HG03354 (cell line): ENCODE measurements around the gene BCAS1.

ENCODE experiments used
- ATAC-seq: cut with Tn5 transposase; IDR thresholded peaks from one replicate; pipeline ENCODE4 v1.9.1; 2021; ENCODE audit warnings: mild to moderate bottlenecking; ENCODE audit not compliant: unreplicated experiment, poor library complexity, severe bottlenecking

Gene BCAS1

GRCh38 chr20:54058420-54059139 is 11.8 kb downstream of the BCAS1 start:
- ATAC-seq: peak; percentile 54

GRCh38 chr20:54056762-54057639 is 13.4 kb downstream of the BCAS1 start:
- no peak for ATAC-seq

GRCh38 chr20:54054516-54054915 is 15.9 kb downstream of the BCAS1 start:
- ATAC-seq: no peak

- ATAC-seq: no peak
These were observed 19.3 kb downstream of the BCAS1 start for GRCh38 chr20:54051068-54051467.

GRCh38 chr20:54048891-54049545 is 21.4 kb downstream of the BCAS1 start:
- ATAC-seq: no peak

- ATAC-seq: no peak
These were observed 21.9 kb downstream of the BCAS1 start for GRCh38 chr20:54048481-54048880.

- ATAC-seq: no peak
These were observed 22.7 kb downstream of the BCAS1 start for GRCh38 chr20:54047720-54048119.

GRCh38 chr20:54047048-54047447 is 23.3 kb downstream of the BCAS1 start:
- ATAC-seq: no peak

GRCh38 chr20:54044156-54044555 is 26.2 kb downstream of the BCAS1 start:
- ATAC-seq: peak; percentile 49

GRCh38 chr20:54043076-54043967 is 27.1 kb downstream of the BCAS1 start:
- no peak for ATAC-seq

- ATAC-seq: no peak
These were observed 28.4 kb downstream of the BCAS1 start for GRCh38 chr20:54042021-54042420.

GRCh38 chr20:54041336-54041735 is 29.1 kb downstream of the BCAS1 start:
- ATAC-seq: no peak

GRCh38 chr20:54040531-54040930 is 29.9 kb downstream of the BCAS1 start:
- ATAC-seq: no peak

GRCh38 chr20:54038961-54039360 is 31.4 kb downstream of the BCAS1 start:
- no peak for ATAC-seq

- ATAC-seq: no peak
These were observed 32.9 kb downstream of the BCAS1 start for GRCh38 chr20:54037525-54037924.

- no peak for ATAC-seq
These were observed 40.8 kb downstream of the BCAS1 start for GRCh38 chr20:54029643-54030042.

- ATAC-seq: no peak
These were observed 41.2 kb downstream of the BCAS1 start for GRCh38 chr20:54029176-54029575.

GRCh38 chr20:54028276-54029011 is 42.0 kb downstream of the BCAS1 start:
- ATAC-seq: no peak

- ATAC-seq: no peak
These were observed 42.7 kb downstream of the BCAS1 start for GRCh38 chr20:54027704-54028103.
